Measurements from ENCODE around the gene PRKCE. TPM values are rescaled to one million over a fixed set of nuclear protein-coding genes. Genes with fewer than 3 reads are reported as not detected.

Gene PRKCE
- total RNA-seq, 4 donors from 2014 or later, result 20.0 to 29.7 (median 25.2) TPM

- no peaks in the 10 kb centered on the region for H3K9me3 ChIP-seq
- TF ChIP-seq POLR2A (IDR thresholded peaks at IDR 0.05), result no peak
- no peak for TF ChIP-seq CTCF (IDR thresholded peaks at IDR 0.05)
- H3K36me3 ChIP-seq, result no peaks in the 10 kb centered on the region
- no peak overlapping the region for H3K27ac ChIP-seq
- H3K27me3 ChIP-seq, result no peaks in the 10 kb centered on the region
- H3K4me1 ChIP-seq, result peaks cover 0 to 8% (median 0%) of the 10 kb centered on the region in 4 donors
- H3K4me3 ChIP-seq, result no peak overlapping the region
- no peak for DNase-seq
Measured at GRCh38 chr2:45945302-45945717, 293.8 kb downstream of the PRKCE start.

GRCh38 chr2:45946023-45946422 lies 294.5 kb downstream of the PRKCE start:
- no peak for TF ChIP-seq POLR2A (IDR thresholded peaks at IDR 0.05)
- no peak for TF ChIP-seq CTCF (IDR thresholded peaks at IDR 0.05)
- H3K36me3 ChIP-seq, result no peaks in the 10 kb centered on the region
- no peak overlapping the region for H3K27ac ChIP-seq
- DNase-seq, result no peak
- peaks cover 0 to 8% (median 0%) of the 10 kb centered on the region in 4 donors for H3K4me1 ChIP-seq
- H3K4me3 ChIP-seq, result no peak overlapping the region
- H3K9me3 ChIP-seq, result no peaks in the 10 kb centered on the region
- no peaks in the 10 kb centered on the region for H3K27me3 ChIP-seq

GRCh38 chr2:45950606-45951005 lies 299.1 kb downstream of the PRKCE start:
- no peak for DNase-seq
- Histone ChIP-seq H3K4me3 (no peak overlapping the region), H3K36me3 (no peaks in the 10 kb centered on the region), H3K27me3 (no peaks in the 10 kb centered on the region), H3K27ac (no peak overlapping the region), H3K4me1 (no peaks in the 10 kb centered on the region), H3K9me3 (no peaks in the 10 kb centered on the region)
- TF ChIP-seq POLR2A (IDR thresholded peaks at IDR 0.05), result no peak
- no peak for TF ChIP-seq CTCF (IDR thresholded peaks at IDR 0.05)

- DNase-seq, result no peak
- no peaks in the 10 kb centered on the region for H3K36me3 ChIP-seq
- H3K9me3 ChIP-seq, result no peaks in the 10 kb centered on the region
- TF ChIP-seq CTCF (IDR thresholded peaks at IDR 0.05) (no peak), POLR2A (IDR thresholded peaks at IDR 0.05) (no peak)
- no peaks in the 10 kb centered on the region for H3K27me3 ChIP-seq
- no peaks in the 10 kb centered on the region for H3K4me1 ChIP-seq
- no peak overlapping the region for H3K4me3 ChIP-seq
- H3K27ac ChIP-seq, result no peak overlapping the region
Measured at GRCh38 chr2:45951025-45951727, 299.7 kb downstream of the PRKCE start.

GRCh38 chr2:45952591-45952990 lies 301.1 kb downstream of the PRKCE start:
- DNase-seq, result no peak

More at GRCh38 chr2:45952591-45952990, 301.1 kb downstream of the PRKCE start:
- TF ChIP-seq POLR2A (IDR thresholded peaks at IDR 0.05) (no peak), CTCF (IDR thresholded peaks at IDR 0.05) (no peak)
- no peaks in the 10 kb centered on the region for H3K27me3 ChIP-seq
- H3K4me3 ChIP-seq, result no peak overlapping the region
- H3K27ac ChIP-seq, result no peak overlapping the region
- no peaks in the 10 kb centered on the region for H3K36me3 ChIP-seq
- no peaks in the 10 kb centered on the region for H3K9me3 ChIP-seq
- H3K4me1 ChIP-seq, result no peaks in the 10 kb centered on the region
